ENCODE data around the gene MYCN. TPM values are rescaled to one million over a fixed set of nuclear protein-coding genes. Genes with fewer than 3 reads are reported as not detected.
A peak's percentile ranks its signal among the peaks of the same experiment; 100 is the strongest.
"Not testable (repeated sequence)": the region's sequence is repeated elsewhere in the genome, so short reads cannot be mapped to it uniquely, and the experiment has no call there.

Gene MYCN
- total RNA-seq, 1 donor from 2014 or later: 70.5 TPM

- no peak for FAIRE-seq
Observed at GRCh38 chr2:15956230-15956629, 15.9 kb downstream of the MYCN start.

DNA sequence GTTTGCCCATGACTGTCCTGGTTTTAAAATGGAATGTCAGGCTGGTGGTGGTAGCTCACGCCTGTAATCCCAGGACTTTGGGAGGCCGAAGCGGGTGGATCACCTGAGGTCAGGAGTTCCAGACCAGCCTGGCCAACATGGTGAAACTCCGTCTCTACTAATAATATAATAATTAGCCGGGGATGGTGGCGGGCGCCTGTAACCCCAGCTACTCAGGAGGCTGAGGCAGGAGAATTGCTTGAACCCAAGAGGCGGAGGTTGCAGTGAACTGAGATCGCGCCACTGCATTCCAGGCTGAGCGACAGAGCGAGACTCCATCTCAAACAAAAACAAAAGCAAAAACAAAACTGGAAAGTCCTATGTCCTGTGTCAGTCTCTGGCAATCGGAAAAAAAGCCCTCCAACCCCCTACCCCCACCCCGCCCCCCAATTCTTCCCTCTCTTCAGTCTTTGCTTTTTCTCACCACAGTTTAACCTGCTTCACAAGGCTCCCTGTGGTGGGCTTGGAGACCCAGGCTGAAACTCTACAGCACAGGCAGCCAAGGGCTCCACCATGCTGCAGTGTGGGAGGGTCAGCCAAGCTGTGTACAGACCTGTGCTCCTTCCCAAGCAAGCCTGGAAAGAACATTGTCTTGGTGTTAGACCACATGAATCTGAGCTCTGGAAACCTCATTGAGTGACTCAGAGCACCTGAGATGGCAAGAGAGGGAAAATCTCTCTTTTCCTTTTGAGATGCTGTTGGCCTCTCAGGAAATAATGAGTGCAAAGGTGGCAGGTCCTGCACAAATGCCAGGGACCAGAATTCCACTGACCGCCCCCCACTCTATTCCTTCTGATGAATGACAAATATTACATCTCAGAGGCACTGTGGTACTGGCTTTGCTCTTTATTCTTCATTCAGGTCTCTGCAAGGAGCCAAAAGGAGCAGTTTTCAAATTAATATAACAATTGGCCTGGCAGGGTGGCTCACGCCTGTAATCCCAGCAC lies 16.7 kb downstream of the MYCN start:
- FAIRE-seq (no peak), DNase-seq (ENCODE audit: low spot score in 2 of 2) (no peak)

More at GRCh38 chr2:15956230-15956629, 15.9 kb downstream of the MYCN start:
- no peak for DNase-seq (ENCODE audit: low spot score in 2 of 2)

GRCh38 chr2:15957881-15958713 lies 17.7 kb downstream of the MYCN start:
- FAIRE-seq (no peak), DNase-seq (ENCODE audit: low spot score in 2 of 2) (no peak)

GRCh38 chr2:15959331-15960153 lies 19.2 kb downstream of the MYCN start:
- no peak for FAIRE-seq

GRCh38 chr2:15960154-15960520 lies 19.8 kb downstream of the MYCN start:
- FAIRE-seq; DNase-seq (ENCODE audit: low spot score in 2 of 2): not testable (repeated sequence)

More at GRCh38 chr2:15959331-15960153, 19.2 kb downstream of the MYCN start:
- DNase-seq (ENCODE audit: low spot score in 2 of 2): no peak

- not testable (repeated sequence) for FAIRE-seq; DNase-seq (ENCODE audit: low spot score in 2 of 2)
Observed at GRCh38 chr2:15963109-15963976, 23.0 kb downstream of the MYCN start.

- no peak for DNase-seq (ENCODE audit: low spot score in 2 of 2)
- no peak for FAIRE-seq
Observed at GRCh38 chr2:15963977-15964670, 23.8 kb downstream of the MYCN start.

- DNase-seq (ENCODE audit: low spot score in 2 of 2) (no peak), FAIRE-seq (no peak)
Observed at GRCh38 chr2:15964936-15965563, 24.7 kb downstream of the MYCN start.

DNA sequence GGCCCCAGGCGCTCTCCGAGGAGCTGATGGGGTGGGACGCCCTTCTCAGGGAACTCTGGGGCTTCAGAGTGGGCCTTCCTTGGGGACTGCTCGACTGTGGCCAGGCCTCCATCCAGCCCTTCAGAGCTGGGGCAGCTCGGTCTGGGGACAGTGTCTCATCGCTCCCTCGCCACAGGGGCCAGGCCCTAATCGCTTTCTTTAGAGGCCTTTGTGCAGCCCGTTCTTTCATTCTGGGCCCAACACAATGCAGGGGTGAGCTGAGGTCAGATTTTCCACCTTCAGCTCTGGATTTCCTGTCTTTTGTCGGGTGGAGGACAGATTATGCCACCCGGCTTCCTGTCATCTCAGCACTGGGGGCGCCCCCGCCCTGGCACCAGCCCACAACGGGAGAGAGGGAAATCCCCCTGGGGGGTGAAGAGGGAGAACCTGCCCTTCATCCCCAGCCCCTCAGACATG lies 25.2 kb downstream of the MYCN start:
- DNase-seq (ENCODE audit: low spot score in 2 of 2) (no peak), FAIRE-seq (no peak)

- no peak for FAIRE-seq
Observed at GRCh38 chr2:15967415-15968279, 27.3 kb downstream of the MYCN start.

GRCh38 chr2:15968280-15969178 lies 28.2 kb downstream of the MYCN start:
- FAIRE-seq (no peak), DNase-seq (ENCODE audit: low spot score in 2 of 2) (peak in 1 of 2 donors; percentile 32)

More at GRCh38 chr2:15967415-15968279, 27.3 kb downstream of the MYCN start:
- no peak for DNase-seq (ENCODE audit: low spot score in 2 of 2)

DNA sequence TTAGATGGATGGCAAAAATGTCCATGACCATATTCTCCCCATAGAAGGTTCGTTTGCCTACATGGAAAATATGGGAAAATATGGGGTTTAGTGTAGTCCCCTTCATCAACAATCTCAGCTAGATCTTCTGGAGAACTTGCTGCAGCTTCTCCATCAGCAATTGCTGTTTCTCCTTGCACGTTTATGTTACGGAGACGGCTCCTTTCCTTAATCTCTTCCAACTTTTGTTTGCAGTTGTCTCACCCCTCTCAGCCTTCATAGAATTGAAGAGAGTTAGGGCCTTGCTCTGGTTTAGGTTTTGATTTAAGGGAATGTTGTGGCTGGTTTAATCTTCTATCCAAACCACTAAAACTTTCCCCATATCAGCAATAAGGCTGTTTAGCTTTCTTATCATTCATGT lies 28.9 kb downstream of the MYCN start:
- DNase-seq (ENCODE audit: low spot score in 2 of 2) (no peak), FAIRE-seq (no peak)

DNA sequence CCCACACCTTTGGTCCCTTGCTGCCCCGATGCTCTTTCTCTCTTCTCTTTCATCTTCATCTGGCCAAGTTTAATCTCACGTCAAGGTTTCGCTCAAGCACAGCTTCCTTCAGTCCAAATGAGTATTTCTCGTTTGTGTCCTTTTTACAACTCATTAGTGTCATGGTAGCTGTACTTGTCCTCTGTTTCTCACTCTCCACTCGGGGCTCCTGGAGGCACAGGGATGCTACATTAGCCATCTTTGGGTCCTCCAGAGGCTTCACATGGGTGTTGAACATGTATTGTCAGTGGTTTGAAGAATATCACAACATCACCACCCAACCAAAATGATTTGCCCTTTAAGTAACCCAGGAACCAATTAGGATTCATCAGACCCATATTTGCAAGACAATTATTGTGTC lies 30.4 kb downstream of the MYCN start:
- FAIRE-seq: no peak
- no peak for DNase-seq (ENCODE audit: low spot score in 2 of 2)

GRCh38 chr2:15971351-15971750 lies 31.0 kb downstream of the MYCN start:
- no peak for FAIRE-seq
- no peak for DNase-seq (ENCODE audit: low spot score in 2 of 2)

DNA sequence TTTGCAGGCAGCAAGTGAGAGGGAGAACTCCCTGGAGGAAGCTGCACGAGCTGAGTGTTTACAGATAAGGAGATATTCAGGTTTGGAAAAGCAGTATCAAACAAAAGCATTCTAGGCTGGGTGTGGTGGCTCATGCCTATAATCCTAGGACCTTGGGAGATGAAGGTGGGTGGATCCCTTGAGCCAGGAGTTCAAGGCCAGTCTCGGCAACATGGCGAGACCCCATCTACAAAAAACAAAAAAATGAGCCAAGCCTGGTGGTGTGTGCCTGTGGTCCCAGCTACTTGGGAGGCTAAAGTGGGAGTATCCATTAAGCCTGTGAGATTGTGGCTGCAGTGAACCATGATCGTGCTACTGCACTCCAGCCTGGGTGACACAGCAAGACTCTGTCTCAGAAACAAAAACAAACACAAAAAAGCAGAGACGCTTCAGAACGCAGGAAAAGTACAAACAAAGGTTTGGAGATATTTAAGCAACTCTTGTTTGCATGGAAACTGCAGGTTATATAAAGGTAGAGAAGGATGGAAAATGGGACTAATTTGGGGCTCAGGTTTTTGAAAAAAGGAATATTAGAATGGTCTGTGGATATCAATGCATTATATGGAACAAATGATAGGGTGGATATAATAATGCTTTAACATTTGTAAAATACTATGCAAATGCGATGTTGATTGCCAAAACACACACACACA lies 31.6 kb downstream of the MYCN start:
- DNase-seq (ENCODE audit: low spot score in 2 of 2) (no peak), FAIRE-seq (no peak)
